IMR-90 (cell line): ENCODE data around the gene PCED1B. TPM values are rescaled to one million over a fixed set of nuclear protein-coding genes. Genes with fewer than 3 reads are reported as not detected.

Experiments
- ATAC-seq: fragments of 200-7000 bp; cut with Tn5 transposase; 2 replicates; pipeline ENCODE4 v1.9.1; 2020; ENCODE audit warnings: low read depth, mild to moderate bottlenecking, moderate library complexity
- BruUV-seq: library from RNA; stranded (reverse); fragments of 400-500 nt; replicated peaks from 2 replicates; lab custom pipeline; 2021; lab: Mats Ljungman, UMichigan
- CTCF ChIA-PET: fragments of 300-600 bp; formaldehyde crosslinking; extraction: SDS; loops from one replicate; lab custom pipeline; 2021; ENCODE audit warnings: antibody characterized with exemption; lab: Yijun Ruan, JAX
- POLR2A ChIA-PET: fragments of 300-600 bp; sonication (Branson Sonifier 250); formaldehyde crosslinking; loops from one replicate; lab custom pipeline; 2022; ENCODE audit warnings: antibody characterized with exemption; ENCODE audit not compliant: unreplicated experiment; lab: Charles Lee
- DNase-seq: peaks from one replicate; pipeline ENCODE4 v3.0.0; 2013
- H2AFZ ChIP-seq: replicated peaks from 2 replicates; pipeline ENCODE3; 2013; ENCODE audit warnings: low read length, mild to moderate bottlenecking; ENCODE audit not compliant: poor library complexity
- H2AK5ac ChIP-seq: 2 replicates; pipeline ENCODE4 v1.6.1; 2013; ENCODE audit warnings: low read depth, low read length, inconsistent platforms
- H2AK9ac ChIP-seq: replicated peaks from 2 replicates; pipeline ENCODE3; 2013; ENCODE audit warnings: mild to moderate bottlenecking, low read depth, low read length, moderate library complexity; ENCODE audit not compliant: poor library complexity
- H2BK120ac ChIP-seq: 2 replicates; pipeline ENCODE4 v1.6.1; 2013; ENCODE audit warnings: low read depth, low read length, inconsistent platforms
- H2BK15ac ChIP-seq: 3 replicates; pipeline ENCODE4 v1.6.1; 2013; ENCODE audit warnings: low read depth, low read length, inconsistent platforms
- H2BK20ac ChIP-seq: 2 replicates; pipeline ENCODE4 v1.6.1; 2013; ENCODE audit warnings: low read depth, mild to moderate bottlenecking, inconsistent platforms, low read length, moderate library complexity
- H2BK5ac ChIP-seq: 2 replicates; pipeline ENCODE4 v1.6.1; 2013; ENCODE audit warnings: mild to moderate bottlenecking, low read depth, low read length, inconsistent platforms; ENCODE audit not compliant: poor library complexity, severe bottlenecking
- H3K14ac ChIP-seq: replicated peaks from 2 replicates; pipeline ENCODE4 v1.6.1; 2013; ENCODE audit warnings: low read depth, low read length, inconsistent platforms
- H3K18ac ChIP-seq: 2 replicates; pipeline ENCODE4 v1.6.1; 2013; ENCODE audit warnings: low read depth, low read length, control low read depth
- H3K23ac ChIP-seq: 2 replicates; pipeline ENCODE4 v1.6.1; 2013; ENCODE audit warnings: low read depth, low read length, inconsistent platforms
- H3K27ac ChIP-seq: 2 replicates; pipeline ENCODE4 v1.5.1; 2013; ENCODE audit warnings: mild to moderate bottlenecking, control low read depth, low read length; ENCODE audit not compliant: insufficient read depth
- H3K27me3 ChIP-seq: 2 replicates; pipeline ENCODE4 v1.6.1; 2013; ENCODE audit warnings: low read length; ENCODE audit not compliant: control insufficient read depth, insufficient read depth
- H3K36me3 ChIP-seq: 2 replicates; pipeline ENCODE4 v1.6.1; 2013; ENCODE audit warnings: low read length, mixed read lengths; ENCODE audit not compliant: control insufficient read depth, insufficient read depth
- H3K4ac ChIP-seq: 2 replicates; pipeline ENCODE4 v1.6.1; 2013; ENCODE audit warnings: low read depth, low read length, inconsistent platforms
- H3K4me1 ChIP-seq: 2 replicates; pipeline ENCODE4 v1.6.1; 2013; ENCODE audit warnings: low read length, mixed read lengths; ENCODE audit not compliant: control insufficient read depth, insufficient read depth
- H3K4me2 ChIP-seq: 2 replicates; pipeline ENCODE4 v1.6.1; 2013; ENCODE audit warnings: low read depth, mild to moderate bottlenecking, control low read depth, low read length, moderate library complexity
- H3K4me3 ChIP-seq: 2 replicates; pipeline ENCODE4 v1.5.1; 2013; ENCODE audit warnings: low read depth, mild to moderate bottlenecking, control low read depth, low read length, moderate library complexity; ENCODE audit not compliant: insufficient read depth
- H3K56ac ChIP-seq: 2 replicates; pipeline ENCODE4 v1.6.1; 2013; ENCODE audit warnings: low read length, inconsistent platforms; ENCODE audit not compliant: insufficient read depth; ENCODE audit errors: extremely low read depth
- H3K79me1 ChIP-seq, 2 experiments: 2 replicates each; pipeline ENCODE4 v1.6.1; 2013; ENCODE audit warnings: low read length in 2 of 2, inconsistent platforms in 1 of 2, low read depth in 1 of 2
- H3K9ac ChIP-seq: 2 replicates; pipeline ENCODE4 v1.6.1; 2013; ENCODE audit warnings: low read depth, low read length, control low read depth
- H3K9me1 ChIP-seq: 2 replicates; pipeline ENCODE4 v1.6.1; 2013; ENCODE audit warnings: low read length, inconsistent platforms; ENCODE audit not compliant: insufficient read depth
- H3K9me3 ChIP-seq: 2 replicates; pipeline ENCODE4 v1.6.1; 2013; ENCODE audit warnings: low read length; ENCODE audit not compliant: control insufficient read depth, insufficient read depth
- H4K20me1 ChIP-seq: 2 replicates; pipeline ENCODE4 v1.6.1; 2013; ENCODE audit warnings: low read length, inconsistent platforms; ENCODE audit not compliant: insufficient read depth
- H4K5ac ChIP-seq: 2 replicates; pipeline ENCODE4 v1.6.1; 2013; ENCODE audit warnings: mild to moderate bottlenecking, low read depth, low read length, control low read depth
- H4K8ac ChIP-seq, 2 experiments: 2 replicates each; pipeline ENCODE4 v1.6.1; 2013; ENCODE audit warnings: low read depth in 2 of 2, low read length in 2 of 2, control low read depth in 1 of 2, inconsistent platforms in 1 of 2
- H4K91ac ChIP-seq: 2 replicates; pipeline ENCODE4 v1.6.1; 2013; ENCODE audit warnings: low read depth, low read length, inconsistent platforms; ENCODE audit not compliant: insufficient read depth
- BHLHE40 ChIP-seq: fragments of 150-350 bp; IDR thresholded peaks from 2 replicates; pipeline ENCODE4 v1.6.1; 2016; ENCODE audit warnings: mild to moderate bottlenecking, low read depth, low read length
- CEBPB ChIP-seq: IDR thresholded peaks from 2 replicates; pipeline ENCODE4 v1.6.1; 2012; ENCODE audit warnings: low read depth, low read length, improper control_type of control experiment
- CHD1 ChIP-seq: IDR thresholded peaks from 2 replicates; pipeline ENCODE4 v1.6.1; 2012; ENCODE audit warnings: low read depth, low read length, improper control_type of control experiment
- ELK1 ChIP-seq: fragments of 150-350 bp; IDR thresholded peaks from 2 replicates; pipeline ENCODE4 v1.6.1; 2016; ENCODE audit warnings: low read depth, mild to moderate bottlenecking, low read length, moderate library complexity, borderline replicate concordance
- FOS ChIP-seq: fragments of 150-350 bp; IDR thresholded peaks from 2 replicates; pipeline ENCODE4 v1.6.1; 2016; ENCODE audit warnings: low read depth, low read length
- MAFK ChIP-seq: IDR thresholded peaks from 2 replicates; pipeline ENCODE4 v1.6.1; 2012; ENCODE audit warnings: low read depth, low read length, improper control_type of control experiment
- MAZ ChIP-seq: IDR thresholded peaks from 2 replicates; pipeline ENCODE4 v1.6.1; 2012; ENCODE audit warnings: low read depth, mild to moderate bottlenecking, low read length, improper control_type of control experiment, moderate library complexity, borderline replicate concordance
- MXI1 ChIP-seq: IDR thresholded peaks from 2 replicates; pipeline ENCODE4 v1.6.1; 2012; ENCODE audit warnings: low read depth, mild to moderate bottlenecking, low read length, moderate library complexity, borderline replicate concordance
- NFE2L2 ChIP-seq: fragments of 150-350 bp; IDR thresholded peaks from 2 replicates; pipeline ENCODE4 v1.6.1; 2016; ENCODE audit warnings: low read depth, mild to moderate bottlenecking, low read length
- POLR2A ChIP-seq: IDR thresholded peaks from 2 replicates; pipeline ENCODE4 v1.6.1; 2012; ENCODE audit warnings: mild to moderate bottlenecking, low read depth, low read length
- RCOR1 ChIP-seq: IDR thresholded peaks from 2 replicates; pipeline ENCODE4 v1.6.1; 2012; ENCODE audit warnings: mild to moderate bottlenecking, low read length, improper control_type of control experiment; ENCODE audit not compliant: insufficient replicate concordance
- WGBS, 2 experiments: methylation state at CpG; one replicate each; pipeline versions ENCODE4 v1.1.5 to v1.1.7; 2013; ENCODE audit warnings: missing lambda C conversion rate in 2 of 2; ENCODE audit not compliant: insufficient read length in 1 of 2; ENCODE audit errors: extremely low coverage in 2 of 2; 5-methylcytosine and 5-hydroxymethylcytosine counted together
- dilution Hi-C: fragments of 300-500 bp; cut with HindIII; formaldehyde crosslinking; loops from one replicate; pipeline ENCODE4 v1.14.3; 2018; ENCODE audit warnings: low sequenced_read_pairs; ENCODE audit not compliant: unreplicated experiment
- in situ Hi-C: fragments of 300-500 bp; cut with MboI; formaldehyde crosslinking; loops from 3 replicates; pipeline ENCODE4 v1.14.3; 2019; ENCODE audit warnings: low sequenced_read_pairs, inconsistent platforms, mixed read lengths
- intact Hi-C: fragments of 100-400 bp; cut with micrococcal nuclease; formaldehyde crosslinking; loops from 2 replicates; pipeline ENCODE4 v1.10.0; 2022
- polyA plus RNA-seq, 3 experiments: library from polyadenylated mRNA; depleted of rRNA; stranded (reverse); fragments of >200 nt; gene quantifications; 2 replicates each; pipeline ENCODE4 v1.2.3, GENCODE V29; 2012; ENCODE audit warnings: low replicate concordance in 1 of 3
- total RNA-seq: library from RNA; depleted of rRNA; stranded (reverse); fragments of >200 nt; gene quantifications from 2 replicates; pipeline ENCODE4 v1.2.3, GENCODE V29; 2012

Gene PCED1B
- total and polyA plus RNA-seq, 2 of the 4 experiments (the other 2 are of a cell fraction): 0.36 to 2.6 TPM

- H4K8ac ChIP-seq: no peak overlapping the region
- dilution Hi-C loops: no loop called here
- H4K5ac ChIP-seq: no peak overlapping the region
- in situ Hi-C loops: no loop called here
- H3K79me1 ChIP-seq: no peaks in the 10 kb centered on the region
- no CpG with 5 or more reads among the region's 3 CpGs for WGBS, 2 experiments
- CTCF ChIA-PET: no interaction called here
- H3K4ac ChIP-seq: no peak overlapping the region
- no peak overlapping the region for H2AFZ ChIP-seq
- H3K36me3 ChIP-seq: no peaks in the 10 kb centered on the region
- no peaks in the 10 kb centered on the region for H3K27me3 ChIP-seq
- H3K9me3 ChIP-seq: no peaks in the 10 kb centered on the region
- DNase-seq (no peak), ATAC-seq (no peak)
- H2BK120ac ChIP-seq: no peak overlapping the region
- H3K18ac ChIP-seq: no peak overlapping the region
- intact Hi-C loops: no loop called here
- H2BK20ac ChIP-seq: no peak overlapping the region
- H2AK5ac ChIP-seq: no peak overlapping the region
- peaks cover 7% of the 10 kb centered on the region for H3K4me1 ChIP-seq
- no TSS peak for BruUV-seq
- no peak overlapping the region for H3K56ac ChIP-seq
- no peaks in the 10 kb centered on the region for H4K20me1 ChIP-seq
- H3K4me3 ChIP-seq: no peak overlapping the region
- no peak overlapping the region for H4K91ac ChIP-seq
- H3K9ac ChIP-seq: no peak overlapping the region
- H3K4me2 ChIP-seq: no peak overlapping the region
- H3K23ac ChIP-seq: no peak overlapping the region
- no peak overlapping the region for H3K27ac ChIP-seq
- POLR2A ChIA-PET: no interaction called here
- TF ChIP-seq ELK1 (no peak), CHD1 (no peak), FOS (no peak), NFE2L2 (no peak), MXI1 (no peak), BHLHE40 (no peak), MAFK (no peak), MAZ (no peak), CEBPB (no peak), POLR2A (no peak), RCOR1 (no peak)
- no peak overlapping the region for H2AK9ac ChIP-seq
- peaks cover 4% of the 10 kb centered on the region; the same call in 1 of the 2 replicates for H3K9me1 ChIP-seq
- H2BK5ac ChIP-seq: no peak overlapping the region
- H3K14ac ChIP-seq: no peak overlapping the region
- no peak overlapping the region for H2BK15ac ChIP-seq
Observed at GRCh38 chr12:47184229-47184628, 104.8 kb downstream of the PCED1B start.
